ENCODE measurements around the gene KCNIP4.

KCNIP4 gene

DNA sequence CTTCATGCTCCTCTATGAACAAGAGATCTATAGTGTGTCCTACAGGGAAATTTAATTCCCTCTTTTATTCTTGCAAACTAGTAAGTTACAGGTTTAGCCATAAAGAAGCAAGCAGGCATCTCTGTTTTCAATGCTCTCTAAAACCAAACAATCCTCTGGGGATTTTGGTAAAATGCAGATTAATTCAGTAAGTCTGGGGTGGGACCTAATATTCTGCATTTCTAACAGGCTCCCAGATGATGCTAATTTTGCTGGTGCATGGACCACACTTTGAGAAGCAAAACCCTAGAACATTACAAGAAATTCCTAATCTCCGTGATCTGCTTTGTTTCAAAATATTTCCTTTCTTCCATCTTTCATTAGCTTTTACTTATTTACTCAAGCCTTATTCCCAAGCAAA lies 903.5 kb downstream of the KCNIP4 start:
- DNase-seq (ENCODE audit: low read depth): no peak

DNA sequence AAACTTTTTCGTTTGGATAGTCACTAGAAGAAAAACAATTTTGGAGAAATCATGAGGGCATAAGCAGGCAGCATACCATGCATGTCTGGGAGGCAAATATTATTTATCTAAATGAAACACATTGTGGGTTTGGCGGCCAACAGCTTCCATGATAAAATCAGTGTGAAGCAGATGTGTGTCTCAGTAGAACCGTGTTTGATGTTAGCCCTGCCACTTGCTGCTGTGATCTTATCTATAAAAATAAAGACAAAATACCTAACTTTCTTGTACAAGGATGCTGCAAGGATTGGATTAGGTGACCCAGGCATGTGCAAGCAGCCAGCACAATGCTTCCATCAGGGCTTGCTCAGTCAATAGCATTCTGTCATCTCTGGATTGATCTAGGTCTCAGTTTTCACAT lies 906.9 kb downstream of the KCNIP4 start:
- DNase-seq (ENCODE audit: low read depth): no peak

DNA sequence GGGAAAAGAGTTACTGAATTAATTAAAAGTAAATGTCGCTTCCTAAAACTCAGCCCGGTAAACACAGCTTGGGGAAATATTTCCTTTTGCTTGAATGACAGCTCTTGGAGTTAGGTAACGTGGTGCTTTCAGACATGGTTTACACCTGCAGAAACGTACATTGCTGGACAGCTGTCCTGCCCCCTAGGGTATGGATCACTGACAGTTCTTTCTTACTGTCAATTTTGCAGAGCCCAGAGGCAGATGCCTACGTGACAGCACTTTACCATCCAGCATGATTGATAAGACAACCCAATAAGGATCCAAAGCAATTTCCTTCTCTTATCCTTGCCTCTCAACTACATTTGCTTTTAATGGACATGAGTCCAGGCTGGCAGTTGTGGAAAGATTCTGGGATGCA lies 913.8 kb downstream of the KCNIP4 start:
- no peak for DNase-seq (ENCODE audit: low read depth)

DNA sequence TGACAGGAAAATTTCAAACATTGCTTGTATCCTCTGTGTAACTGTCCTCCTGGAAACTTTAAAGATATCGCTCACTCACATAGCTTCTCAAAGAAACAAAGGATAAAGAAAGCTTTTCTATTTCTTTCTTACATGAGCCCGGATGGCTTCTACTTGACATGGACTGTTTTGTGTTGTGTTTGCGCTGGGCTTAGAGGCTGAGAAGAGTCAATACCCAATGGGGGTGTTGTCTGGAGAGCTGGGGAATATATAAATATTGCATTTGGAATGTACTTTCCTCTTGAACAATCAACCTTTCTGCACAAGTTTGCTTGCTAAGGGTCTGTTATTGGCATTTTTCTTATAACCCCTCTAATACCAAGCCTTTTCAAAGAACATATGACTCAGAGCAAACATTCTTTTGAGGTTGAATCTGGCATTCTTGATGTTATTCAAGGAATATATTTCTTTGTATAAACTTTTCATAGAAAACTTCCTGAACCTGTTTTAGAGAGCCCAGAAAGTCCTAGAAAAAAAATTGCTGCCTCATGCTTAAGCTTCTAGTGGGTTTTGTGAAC lies 916.4 kb downstream of the KCNIP4 start:
- no peak for DNase-seq (ENCODE audit: low read depth)

DNA sequence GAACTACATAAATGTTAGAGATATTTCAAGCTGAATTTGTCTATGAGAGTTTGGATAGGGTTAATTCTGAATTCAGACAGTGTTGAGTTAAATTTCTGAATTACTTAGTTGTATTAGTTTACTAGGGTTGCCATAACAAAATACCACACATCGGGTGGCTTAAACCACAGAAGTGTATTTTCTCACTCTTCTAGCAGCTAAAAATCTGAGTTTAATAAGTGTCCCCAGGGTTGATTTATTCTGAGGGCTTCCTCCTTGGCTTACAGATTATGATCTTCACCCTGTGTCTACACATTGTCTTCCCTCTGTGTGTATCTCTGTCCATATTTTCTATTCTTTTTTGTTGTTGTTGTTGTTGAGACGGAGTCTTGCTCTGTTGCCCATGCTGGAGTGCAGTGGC lies 929.8 kb downstream of the KCNIP4 start:
- DNase-seq (ENCODE audit: low read depth): no peak

DNA sequence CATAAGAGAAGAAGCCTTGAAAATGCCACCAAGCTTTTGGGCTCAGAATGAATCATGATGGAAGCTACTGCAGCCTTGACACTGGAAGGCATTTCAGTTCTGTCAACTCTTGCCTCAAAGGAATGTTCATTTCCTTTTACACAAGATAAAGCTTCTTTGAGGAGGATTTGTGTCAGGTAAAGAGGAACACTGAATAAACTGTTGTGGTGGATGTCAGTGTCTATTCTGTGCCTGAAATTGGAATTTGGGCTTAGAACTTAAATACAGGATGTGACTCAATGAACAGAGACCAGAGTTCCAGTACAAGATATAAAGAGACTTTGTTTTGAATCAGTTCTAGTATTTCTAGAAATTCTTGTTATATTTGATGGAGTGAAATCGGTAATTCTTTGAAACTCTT lies 935.1 kb downstream of the KCNIP4 start:
- no peak for DNase-seq (ENCODE audit: low read depth)

DNA sequence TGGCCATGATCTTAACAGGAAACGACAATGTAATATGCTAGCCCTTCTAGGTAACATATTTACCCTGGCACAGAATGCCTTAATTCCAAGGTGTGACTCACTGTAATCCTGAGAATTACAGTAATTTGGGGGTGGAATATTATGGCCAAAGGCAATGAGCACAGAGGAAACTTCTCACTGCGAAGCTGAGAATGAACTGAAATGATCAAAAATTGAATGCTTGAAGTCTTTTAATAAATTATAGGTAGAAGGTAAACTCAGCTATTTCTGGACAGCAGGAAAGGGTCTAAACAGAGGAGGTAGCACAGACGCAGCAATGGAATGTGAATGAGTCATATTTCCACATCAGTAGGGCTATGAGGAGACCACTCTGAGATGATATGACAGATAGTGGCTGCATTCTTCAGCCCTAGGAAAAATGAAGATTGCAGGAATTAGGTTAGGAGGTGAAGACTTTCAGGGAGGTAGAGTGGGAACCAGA lies 935.7 kb downstream of the KCNIP4 start:
- no peak for DNase-seq (ENCODE audit: low read depth)

DNA sequence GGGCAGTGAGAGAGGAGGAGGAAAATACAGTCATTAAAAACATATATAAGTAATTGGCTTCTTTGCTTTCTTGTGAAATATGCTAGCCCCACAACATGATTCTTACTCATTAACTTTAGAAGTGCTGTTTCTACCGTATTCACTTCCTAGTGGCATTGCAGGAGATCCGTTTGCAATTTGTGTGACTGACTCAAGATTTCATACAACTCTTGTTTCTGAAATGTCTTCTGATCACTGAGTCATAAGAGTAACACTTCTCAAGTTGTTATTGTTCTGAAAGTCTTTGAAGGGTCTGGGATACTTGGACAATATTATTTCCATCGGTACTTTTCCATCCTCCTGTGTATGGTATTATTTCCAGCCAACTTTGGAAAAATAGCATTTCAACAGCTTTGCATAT lies 937.5 kb downstream of the KCNIP4 start:
- no peak for DNase-seq (ENCODE audit: low read depth)

DNA sequence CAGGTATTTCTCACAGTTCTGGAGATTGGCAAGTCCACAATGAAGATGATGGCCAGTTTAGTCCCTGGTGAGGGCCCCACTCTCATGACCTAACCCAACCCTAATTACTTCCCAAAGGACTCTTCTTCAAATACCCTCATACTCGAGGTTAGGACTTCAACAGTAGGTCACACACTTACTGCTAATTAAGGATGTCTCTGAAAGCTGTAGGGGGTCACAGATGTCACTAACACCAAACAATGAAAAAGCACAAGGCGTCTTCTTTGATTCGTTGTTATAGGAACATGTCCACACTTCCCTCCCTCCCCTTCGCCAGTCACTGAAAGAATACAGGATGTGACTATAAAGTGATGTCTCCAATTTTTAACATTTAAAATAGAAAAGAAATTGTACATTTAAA lies 938.6 kb downstream of the KCNIP4 start:
- no peak for DNase-seq (ENCODE audit: low read depth)

DNA sequence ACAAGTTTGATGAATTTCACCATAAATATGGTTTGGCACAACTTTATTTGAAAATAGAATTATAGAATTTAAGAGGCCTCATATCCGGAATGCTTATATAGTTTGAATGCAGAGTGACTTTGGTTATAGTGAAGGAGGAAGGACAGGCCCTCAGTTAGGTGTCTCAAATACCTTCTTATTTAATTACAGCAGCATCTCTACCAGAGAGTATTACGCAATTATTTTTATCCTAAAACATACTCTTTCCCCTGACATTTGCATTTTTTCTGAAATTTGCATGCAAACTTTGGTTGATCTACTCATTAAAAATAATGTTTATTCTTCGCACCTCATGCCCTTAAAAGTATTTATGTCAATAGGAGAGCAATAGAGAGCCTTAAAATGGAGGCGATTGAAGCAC lies 942.9 kb downstream of the KCNIP4 start:
- no peak for DNase-seq (ENCODE audit: low read depth)

DNA sequence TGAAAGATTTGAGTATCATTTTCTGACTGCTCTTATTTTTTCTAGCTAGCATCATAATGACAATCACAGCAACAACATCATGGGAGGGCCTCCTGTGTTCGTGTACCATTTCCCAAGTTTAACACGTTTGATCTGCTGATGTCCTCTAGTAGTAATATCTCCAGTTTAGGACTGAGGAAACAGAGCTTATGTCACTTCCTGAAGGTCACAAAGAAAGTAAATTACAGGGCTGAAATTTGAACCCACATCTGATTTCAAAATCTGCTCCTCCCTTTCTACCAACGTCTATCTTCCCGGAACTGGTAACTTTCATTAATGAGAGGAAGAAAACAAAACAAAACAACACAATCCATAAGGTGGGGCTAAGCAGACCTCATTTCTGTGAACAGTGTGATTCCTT lies 945.6 kb downstream of the KCNIP4 start:
- no peak for DNase-seq (ENCODE audit: low read depth)

DNA sequence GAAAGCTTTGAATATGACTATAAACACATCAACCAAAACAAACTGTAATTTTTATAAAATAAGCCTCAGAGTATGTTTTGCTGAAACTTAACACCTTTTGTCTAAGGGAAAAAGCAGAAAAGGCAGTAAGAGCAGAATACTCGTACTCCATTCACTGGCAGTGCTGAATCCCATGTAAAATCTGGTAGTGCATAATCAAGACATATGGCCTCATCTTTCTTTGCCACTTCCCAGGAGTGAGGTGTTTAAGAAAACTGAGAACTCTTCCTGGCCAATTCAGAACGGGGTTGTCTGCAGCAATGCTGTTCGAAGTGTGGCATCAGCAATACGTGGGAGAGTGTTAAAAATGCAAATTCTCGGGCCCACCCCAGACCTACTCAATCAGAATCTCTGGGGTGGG lies 946.3 kb downstream of the KCNIP4 start:
- no peak for DNase-seq (ENCODE audit: low read depth)

DNA sequence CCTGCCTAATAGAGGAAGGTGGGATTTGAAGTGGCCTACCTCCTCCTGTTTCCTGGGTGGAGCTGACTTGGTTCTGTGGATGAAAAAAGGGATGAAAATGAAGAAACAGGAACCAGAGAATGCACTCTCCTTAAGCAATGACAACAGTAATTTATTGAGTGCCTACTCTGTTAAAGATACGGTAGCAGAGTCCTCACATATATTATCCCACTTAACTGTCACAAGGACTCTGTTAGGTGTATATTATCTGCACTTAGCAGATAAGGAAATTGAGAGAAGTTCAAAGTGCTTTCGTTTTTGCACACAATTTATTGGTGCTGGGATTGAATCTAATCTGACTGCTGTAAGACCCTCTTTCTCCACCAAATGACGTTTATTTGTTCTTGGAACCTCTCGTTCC lies 947.1 kb downstream of the KCNIP4 start:
- DNase-seq (ENCODE audit: low read depth): no peak

DNA sequence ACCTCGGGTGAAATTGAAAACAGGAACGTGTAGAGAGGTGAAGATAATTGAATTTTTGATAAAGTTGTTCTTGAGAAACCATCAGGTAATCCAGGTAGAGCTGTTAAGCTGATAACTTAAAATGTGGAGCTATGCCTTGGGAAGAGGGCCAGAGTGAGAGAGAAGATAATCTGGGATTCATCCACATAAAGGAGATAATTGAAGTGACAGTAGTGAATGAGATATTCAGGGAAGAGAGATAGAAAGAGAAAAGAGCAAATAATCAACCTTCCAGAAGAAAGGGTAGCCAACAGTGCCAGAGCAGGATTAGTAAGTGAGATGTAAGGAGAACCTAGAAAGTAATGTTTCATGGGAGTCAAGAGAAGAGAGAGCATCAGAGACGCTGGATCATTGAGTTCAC lies 950.7 kb downstream of the KCNIP4 start:
- DNase-seq (ENCODE audit: low read depth): no peak

DNA sequence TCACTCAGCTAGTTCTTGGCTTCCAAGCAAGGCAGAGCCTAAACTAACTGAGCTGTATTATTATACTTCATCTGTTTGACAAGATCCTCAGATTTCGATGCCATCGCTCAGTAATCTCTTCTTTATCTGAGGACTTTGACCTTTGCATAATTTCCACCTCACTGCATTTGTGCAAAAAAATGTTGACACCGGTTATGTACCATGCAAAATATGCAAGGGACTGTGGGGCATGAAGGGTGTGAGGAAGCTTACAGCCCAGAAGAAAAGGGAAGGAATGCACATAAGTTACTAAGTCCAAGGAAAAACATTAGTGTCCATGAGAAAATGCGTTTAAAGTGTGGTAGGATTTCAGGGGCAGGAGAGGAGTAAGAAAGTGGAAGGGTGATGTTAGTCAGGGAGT lies 953.0 kb downstream of the KCNIP4 start:
- no peak for DNase-seq (ENCODE audit: low read depth)

DNA sequence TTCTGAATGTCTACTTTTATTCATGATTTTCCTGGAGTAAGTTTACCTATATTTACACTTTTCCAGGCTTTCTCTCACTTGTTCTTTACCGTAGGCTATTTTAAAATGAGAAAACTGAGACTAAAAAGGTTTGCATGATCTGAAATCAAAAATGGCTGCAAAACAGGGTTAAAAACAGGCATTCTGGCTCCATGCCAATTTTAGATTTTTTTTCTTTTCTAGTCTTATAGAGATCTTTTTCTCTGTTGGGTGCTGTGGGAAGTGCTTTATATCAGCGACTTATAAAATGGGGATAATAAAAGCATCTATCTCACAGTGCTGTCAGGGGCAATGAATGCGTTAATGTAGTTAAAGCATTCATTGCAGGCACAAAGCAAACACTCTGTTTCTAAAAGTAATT lies 953.6 kb downstream of the KCNIP4 start:
- DNase-seq (ENCODE audit: low read depth): no peak

DNA sequence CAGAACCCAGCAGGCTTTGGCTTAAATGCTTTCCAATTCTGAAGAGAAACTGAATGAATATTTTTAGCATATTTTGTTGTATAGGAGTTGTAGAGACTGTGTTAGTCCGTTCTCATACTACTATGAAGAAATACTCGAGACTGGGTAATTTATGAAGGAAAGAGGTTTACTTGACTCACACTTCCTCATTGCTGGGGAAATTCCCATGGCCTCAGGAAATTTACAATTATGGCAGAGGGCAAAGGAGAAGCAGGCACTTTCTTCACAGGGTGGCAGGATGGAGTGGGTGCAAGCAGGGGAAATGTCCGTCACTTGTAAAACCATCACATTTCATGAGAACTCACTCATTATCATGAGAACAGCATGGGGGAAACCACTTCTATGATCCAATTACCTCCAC lies 956.6 kb downstream of the KCNIP4 start:
- DNase-seq (ENCODE audit: low read depth): no peak

DNA sequence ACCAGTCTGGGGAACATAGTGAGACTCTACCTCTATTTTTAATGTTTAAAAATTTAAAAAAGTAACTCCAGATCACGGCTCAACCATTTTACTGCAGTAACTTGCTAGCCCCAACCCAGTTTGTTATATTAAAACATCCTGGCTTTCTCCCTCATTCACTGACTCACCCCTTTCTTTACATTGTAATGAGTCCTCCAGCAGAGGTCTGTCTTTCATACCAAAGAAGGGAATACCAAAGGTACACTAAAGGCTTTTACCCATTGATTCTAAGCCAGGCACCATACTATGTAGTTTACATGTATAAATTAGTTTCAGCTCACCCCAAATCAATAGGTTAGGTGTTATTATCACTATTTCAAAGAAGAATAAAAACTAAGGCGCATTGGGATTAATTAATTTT lies 961.4 kb downstream of the KCNIP4 start:
- no peak for DNase-seq (ENCODE audit: low read depth)

DNA sequence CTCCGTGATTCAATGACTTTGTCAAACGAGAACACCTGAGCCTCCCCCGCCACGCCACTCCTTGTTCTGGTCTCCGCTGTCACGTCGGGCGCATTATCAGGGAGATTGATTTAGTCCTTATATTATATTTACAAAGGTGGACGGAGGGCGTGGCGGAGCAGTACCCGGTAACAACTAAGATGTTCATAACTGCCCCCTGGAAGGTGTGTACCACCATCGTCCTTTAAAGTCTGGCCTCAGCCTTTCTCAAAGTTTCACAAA lies 964.1 kb downstream of the KCNIP4 start:
- no peak for DNase-seq (ENCODE audit: low read depth)

DNA sequence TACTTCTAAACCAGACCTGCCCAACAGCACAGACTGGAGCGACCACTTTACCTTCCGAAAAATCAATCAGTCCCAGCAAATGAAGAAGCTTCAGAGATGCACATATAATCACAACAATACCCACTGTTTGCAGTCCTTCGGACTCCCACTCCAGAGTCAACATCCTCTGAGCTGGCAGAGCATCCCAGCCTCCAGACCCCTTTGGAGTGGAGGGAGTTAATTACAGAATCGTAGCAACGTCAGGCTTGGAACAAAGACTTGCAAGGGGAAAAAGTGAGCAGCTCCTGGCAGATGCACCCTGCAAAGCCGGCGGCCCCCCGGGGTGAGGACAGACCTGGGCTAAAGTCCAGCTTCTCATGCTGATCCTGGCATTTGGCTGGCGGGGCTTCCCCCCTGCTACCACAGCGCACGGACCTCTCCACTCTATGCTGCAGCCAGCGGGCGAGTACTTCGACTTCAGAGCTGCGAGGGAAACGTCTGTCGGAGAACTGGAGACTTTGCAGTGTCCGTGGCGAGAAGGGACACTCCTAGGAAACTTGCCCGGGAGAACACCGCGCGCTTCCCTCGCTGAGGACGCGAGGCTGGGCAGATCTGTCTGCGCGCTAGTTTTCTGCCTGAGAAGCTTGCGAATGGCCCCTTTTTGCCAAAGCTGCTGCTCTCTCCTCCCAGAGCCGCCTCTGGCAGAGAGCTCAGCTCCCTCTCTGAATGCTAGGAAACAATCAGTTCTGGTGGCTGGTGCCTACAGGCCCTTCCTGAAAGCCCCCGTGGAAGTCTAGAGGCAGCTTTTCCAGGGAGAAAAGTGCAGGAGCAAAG lies 964.6 kb downstream of the KCNIP4 start:
- no peak for DNase-seq (ENCODE audit: low read depth)

DNA sequence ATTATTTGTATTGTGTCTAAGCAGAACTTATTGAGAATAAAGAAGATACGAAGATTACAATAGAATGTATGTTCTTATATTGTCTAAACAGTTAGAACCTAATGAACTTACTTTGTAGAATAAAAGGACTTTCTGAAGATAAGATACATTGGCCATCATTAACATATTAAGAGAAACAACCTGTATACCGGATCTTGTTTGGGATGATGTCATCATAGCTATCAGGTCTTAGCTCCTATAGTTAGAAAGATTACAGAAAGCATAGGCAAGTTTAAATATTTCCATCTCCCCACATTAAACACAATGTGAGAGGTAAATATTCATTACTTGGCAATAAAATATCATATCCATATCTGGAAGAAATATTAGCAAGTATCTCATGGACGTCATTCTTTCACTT lies 966.0 kb downstream of the KCNIP4 start:
- no peak for DNase-seq (ENCODE audit: low read depth)

DNA sequence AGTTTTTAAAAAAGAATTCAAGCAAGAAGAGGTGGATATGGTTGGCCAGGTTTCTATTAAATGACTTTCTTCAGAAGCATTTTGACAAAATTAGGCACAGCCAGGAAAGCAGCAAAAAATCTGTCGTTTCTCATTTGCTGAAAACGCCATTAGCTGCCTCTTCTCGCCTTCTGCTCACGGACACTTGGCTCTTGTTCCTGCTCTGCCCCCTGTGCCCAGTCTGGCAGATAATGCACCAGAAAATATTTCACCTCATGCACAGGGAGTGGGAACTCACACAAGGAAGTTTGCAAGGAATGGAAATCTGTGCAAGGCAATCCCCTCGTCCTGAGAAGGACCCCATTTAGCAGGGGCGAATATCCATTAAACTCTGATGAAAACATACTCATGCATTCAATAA lies 988.3 kb downstream of the KCNIP4 start:
- no peak for DNase-seq (ENCODE audit: low read depth)

DNA sequence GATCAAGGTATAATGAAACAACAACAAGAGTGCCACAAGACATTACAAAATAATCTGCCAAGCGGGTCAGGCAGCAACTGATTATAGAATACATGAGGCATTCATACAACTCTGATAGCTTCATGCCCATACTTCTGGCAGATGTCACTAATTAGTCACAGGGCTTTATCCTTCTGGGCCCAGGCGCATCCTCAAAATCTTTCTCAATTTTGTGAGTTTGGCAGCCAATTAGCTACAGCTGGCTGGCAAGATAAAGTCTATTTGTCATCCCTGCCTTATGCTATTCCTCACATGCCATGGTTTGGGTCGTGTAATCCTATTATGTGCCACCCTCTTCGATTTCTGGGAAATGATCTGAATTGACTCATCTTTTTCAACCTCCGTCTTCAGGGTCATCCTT lies 994.0 kb downstream of the KCNIP4 start:
- no peak for DNase-seq (ENCODE audit: low read depth)

DNA sequence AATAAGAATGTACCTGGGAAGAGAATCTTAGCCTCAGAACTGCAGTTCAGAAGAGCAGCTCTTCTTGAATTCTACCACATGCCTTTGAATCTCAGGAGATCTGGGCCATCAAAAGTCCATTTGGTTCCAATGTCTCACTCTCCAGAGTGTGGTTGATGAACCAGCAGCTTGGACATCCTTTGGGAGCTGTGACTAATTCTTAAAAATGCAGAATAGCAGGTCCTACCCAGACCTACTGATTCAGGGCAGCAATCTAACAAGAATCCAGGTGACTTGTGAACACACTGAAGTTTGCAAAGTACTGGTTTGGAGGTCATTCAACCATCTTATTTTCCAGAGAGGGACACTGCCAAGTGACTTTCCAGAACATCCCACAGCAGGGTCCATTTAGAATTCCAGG lies 1003.6 kb downstream of the KCNIP4 start:
- DNase-seq (ENCODE audit: low read depth): no peak

Data from GM04503 (cell line).